HuH-7 (cell line): ENCODE measurements around the gene PET100.

Source experiments
- DNase-seq: peaks from one replicate; pipeline ENCODE4 v3.0.0; 2011; ENCODE audit warnings: low spot score

Gene PET100

GRCh38 chr19:7612282-7613274 lies 17.0 kb upstream of the PET100 start:
- no peak for DNase-seq

- DNase-seq, result no peak
Observed at GRCh38 chr19:7614859-7615741, 14.5 kb upstream of the PET100 start.

DNA sequence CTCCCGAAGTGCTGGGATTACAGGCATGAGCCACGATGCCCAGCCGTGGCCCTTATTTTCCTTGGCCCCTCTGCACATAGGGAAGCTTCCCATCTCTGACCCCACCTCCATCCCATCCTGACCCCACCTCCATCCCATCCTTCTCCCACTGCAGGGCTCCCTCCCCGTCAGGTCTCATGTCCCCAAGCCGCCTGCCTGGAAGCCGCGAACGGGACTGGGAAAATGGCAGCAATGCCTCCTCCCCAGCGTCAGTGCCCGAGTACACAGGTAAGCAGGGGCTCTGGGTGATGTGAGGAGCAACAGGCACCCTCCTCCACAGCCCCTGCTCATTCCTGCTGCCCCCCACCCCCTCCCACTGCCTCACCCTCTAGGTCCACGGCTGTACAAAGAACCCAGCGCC lies 12.4 kb upstream of the PET100 start:
- no peak for DNase-seq

DNA sequence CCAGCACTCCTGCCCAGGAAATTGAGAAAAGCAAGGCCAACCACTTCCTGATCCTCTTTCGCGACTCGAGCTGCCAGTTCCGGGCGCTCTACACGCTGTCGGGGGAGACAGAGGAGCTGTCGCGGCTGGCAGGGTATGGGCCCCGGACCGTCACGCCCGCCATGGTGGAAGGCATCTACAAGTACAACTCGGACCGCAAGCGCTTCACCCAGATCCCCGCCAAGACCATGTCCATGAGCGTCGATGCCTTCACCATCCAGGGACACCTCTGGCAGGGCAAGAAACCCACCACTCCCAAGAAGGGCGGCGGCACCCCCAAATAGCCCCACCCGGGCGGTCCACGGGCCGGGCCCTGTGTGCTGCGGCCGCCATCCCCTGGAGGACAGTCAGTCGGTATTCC lies 11.9 kb upstream of the PET100 start:
- DNase-seq, result no peak

DNA sequence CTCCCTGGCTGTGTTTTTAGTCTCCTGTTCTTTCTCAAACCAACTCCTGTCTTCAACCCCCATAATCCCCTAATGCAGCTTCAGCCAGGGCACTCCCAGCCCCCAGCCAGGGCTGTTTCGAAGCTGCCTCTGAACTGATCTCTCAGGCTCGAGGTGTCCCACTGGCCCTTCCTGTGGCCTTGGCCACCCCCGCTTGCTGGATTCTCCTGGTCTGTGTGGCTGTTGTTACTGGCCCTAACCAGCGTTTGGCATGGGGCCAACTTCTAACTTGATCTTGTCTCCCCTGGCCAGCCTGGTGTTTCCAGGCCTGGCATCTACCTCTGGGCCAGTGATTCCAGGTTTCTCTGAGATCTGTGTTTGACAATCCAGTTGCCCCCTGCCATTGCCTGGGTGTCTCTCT lies 11.2 kb upstream of the PET100 start:
- no peak for DNase-seq

DNA sequence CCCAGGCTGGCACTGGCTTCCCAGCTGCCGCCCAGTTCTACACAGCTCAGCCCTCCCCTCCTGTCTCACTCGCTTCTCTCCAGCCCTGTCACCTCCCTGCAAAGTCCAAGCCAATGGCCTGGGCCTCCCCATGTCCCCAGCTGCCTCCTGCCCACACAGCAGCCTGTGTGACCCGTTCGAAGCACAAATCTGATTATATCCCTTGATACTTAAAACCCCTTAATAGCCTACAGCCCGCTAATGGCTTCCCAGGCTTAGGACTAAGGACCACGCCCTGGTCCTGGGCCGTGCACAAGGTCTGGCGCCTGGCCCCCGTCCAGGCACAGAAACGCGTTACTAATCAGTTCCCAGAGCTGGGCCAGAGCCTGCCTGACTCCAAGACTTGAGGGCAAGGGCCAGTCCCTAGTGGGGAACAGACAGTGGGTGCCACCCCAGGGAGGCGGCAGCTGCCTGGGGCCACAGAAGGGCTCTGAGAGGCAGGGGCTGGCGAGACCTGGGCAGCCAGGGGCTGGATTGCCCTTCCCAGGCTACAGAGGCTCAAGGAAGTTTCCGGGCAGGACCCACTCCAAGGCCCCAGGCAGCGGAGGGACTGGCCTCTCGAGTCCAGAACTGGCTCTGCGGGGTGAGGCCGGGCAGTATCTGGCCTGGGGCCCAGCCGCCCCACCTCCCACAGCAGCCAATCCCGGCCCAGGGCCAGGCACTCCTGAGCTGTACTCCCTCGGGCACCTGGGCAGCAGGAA lies 10.7 kb upstream of the PET100 start:
- DNase-seq, result no peak

- DNase-seq, result no peak
Observed at GRCh38 chr19:7619671-7620441, 9.7 kb upstream of the PET100 start.

- DNase-seq, result no peak
Observed at GRCh38 chr19:7620442-7621412, 8.9 kb upstream of the PET100 start.

DNA sequence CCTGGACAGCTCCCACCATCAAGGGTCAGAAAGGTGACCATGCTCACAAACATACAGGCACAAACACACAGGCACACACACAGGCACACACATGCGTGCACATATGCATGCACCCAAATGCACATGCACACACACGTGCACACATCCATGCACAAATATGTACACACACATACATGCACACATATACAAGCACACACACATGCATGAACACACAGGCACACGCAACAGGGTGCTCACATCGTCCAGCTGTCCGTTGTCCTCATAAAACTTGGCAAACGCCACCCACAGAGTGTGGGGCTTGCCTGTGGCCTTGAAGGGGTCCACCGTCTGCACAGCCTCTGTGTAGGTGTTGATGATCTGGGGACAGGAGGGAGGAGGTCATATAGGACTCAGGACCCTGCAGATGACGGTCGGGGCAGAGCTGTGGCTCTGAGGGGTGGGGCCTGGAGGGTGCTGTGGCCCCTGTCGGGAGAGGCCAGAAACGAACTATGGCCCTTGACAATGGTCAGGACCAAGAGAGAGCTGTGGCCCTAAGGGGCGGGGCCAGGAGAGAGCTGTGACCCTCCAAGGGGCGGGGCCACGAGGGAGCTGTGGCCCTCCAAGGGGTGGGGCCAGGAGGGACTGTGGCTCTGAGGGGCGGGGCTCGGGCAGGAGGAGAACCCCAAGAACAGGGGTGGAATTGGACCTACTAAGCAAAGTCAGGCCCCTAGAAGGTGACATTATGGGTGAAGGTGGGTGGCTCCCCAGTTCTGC lies 6.5 kb upstream of the PET100 start:
- DNase-seq, result no peak

GRCh38 chr19:7623725-7624603 lies 5.6 kb upstream of the PET100 start:
- DNase-seq, result no peak

DNA sequence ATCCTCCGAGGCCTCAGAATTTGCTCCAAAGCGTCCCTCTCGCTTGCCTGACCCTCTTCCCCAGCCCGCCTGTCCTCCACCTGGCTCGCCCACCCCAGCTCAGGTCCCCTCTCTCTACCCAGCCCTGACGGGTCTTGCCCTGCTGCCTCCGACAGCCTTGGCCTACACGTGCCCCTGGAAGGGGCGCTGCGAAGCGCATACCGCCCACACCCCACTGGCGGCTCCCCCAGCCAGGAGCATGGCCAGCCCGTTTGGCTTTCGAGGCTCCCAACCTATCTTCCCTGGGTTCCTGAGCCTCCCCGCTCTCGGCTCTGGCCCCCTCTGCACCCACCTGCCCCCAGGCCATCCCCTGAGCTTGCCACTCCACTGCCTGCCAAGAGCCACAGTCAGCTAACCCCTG lies 4.8 kb upstream of the PET100 start:
- no peak for DNase-seq

- no peak for DNase-seq
Observed at GRCh38 chr19:7625763-7626372, 3.7 kb upstream of the PET100 start.

GRCh38 chr19:7627166-7627565 lies 2.4 kb upstream of the PET100 start:
- no peak for DNase-seq

DNA sequence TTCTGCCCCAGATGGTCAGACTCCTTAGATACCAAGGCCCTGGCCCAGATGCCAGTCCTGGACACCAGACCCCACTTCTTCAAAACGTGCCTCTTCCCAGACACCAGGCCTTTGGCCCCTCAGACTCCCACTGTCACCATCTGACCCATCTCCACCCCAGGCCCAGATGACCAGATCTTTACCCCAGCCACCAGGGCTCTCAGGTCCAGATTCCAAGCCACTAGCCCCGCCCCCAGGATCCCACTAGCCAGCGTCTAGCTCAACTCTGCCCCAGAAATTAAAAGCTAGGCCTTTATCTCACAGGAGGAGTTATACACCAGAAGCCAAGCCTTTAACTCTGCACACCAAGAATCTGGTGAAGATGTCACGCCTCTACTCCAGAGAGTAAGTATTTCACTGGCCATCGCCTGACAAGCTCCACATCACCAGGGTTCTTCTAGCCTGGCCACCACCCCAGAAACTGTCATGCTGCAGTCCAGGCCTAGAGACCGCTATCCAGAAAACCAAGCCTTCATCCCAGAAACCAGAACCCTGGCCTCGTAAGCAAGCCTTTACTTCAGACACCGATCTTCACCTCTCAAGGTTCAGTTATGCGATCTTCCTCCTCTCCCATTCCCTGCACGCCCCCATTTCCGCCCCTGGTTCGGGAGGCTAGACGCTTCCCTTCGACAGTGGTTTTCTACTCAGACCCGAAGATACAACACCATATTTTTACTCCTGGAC lies 843 bp upstream of the PET100 start:
- DNase-seq, result no peak

- DNase-seq, result no peak
Observed at GRCh38 chr19:7631577-7631976, 2.0 kb downstream of the PET100 start.

- no peak for DNase-seq
Observed at GRCh38 chr19:7632340-7633203, 3.0 kb downstream of the PET100 start.
